PC-3 (cell line): ENCODE measurements around the gene ARHGAP8. TPM values are rescaled to one million over a fixed set of nuclear protein-coding genes. Genes with fewer than 3 reads are reported as not detected.

Experiments
- ATAC-seq: fragments of 200-7000 bp; cut with Tn5 transposase; 2 replicates; pipeline ENCODE4 v1.9.1; 2020; ENCODE audit warnings: mild to moderate bottlenecking, moderate library complexity
- BruUV-seq: library from RNA; stranded (reverse); fragments of 400-500 nt; replicated peaks from 2 replicates; lab custom pipeline; 2021; lab: Mats Ljungman, UMichigan
- CTCF ChIA-PET: fragments of 300-600 bp; sonication (Branson Sonifier 250); formaldehyde crosslinking; loops from one replicate; lab custom pipeline; 2022; ENCODE audit warnings: antibody characterized with exemption; lab: Charles Lee
- POLR2A ChIA-PET: fragments of 300-600 bp; sonication (Branson Sonifier 250); formaldehyde crosslinking; loops from one replicate; lab custom pipeline; 2022; ENCODE audit warnings: antibody characterized with exemption; ENCODE audit not compliant: unreplicated experiment; lab: Charles Lee
- DNase-seq: peaks from one replicate; pipeline ENCODE4 v3.0.0-alpha.2; 2015
- H2AFZ ChIP-seq: fragments of 300-600 bp; sonication (generic); 2 replicates; pipeline ENCODE4 v1.6.0; 2016; ENCODE audit warnings: antibody characterized with exemption, low read length
- H3F3A ChIP-seq: fragments of 300-600 bp; sonication (generic); one replicate; pipeline ENCODE4 v1.6.0; 2017; ENCODE audit warnings: antibody characterized with exemption, low read length, control low read depth, mild to moderate bottlenecking; ENCODE audit not compliant: unreplicated experiment
- H3K27ac ChIP-seq: fragments of 300-600 bp; sonication (generic); 2 replicates; pipeline ENCODE4 v1.5.1; 2016; ENCODE audit warnings: mild to moderate bottlenecking, low read length
- H3K27me3 ChIP-seq: fragments of 300-600 bp; sonication (generic); 2 replicates; pipeline ENCODE4 v1.6.1; 2016; ENCODE audit warnings: low read length, mixed read lengths
- H3K36me3 ChIP-seq: fragments of 300-600 bp; sonication (generic); 2 replicates; pipeline ENCODE4 v1.6.1; 2016; ENCODE audit warnings: low read depth, mixed run types, low read length, mixed read lengths
- H3K4me1 ChIP-seq: fragments of 300-600 bp; sonication (generic); 2 replicates; pipeline ENCODE4 v1.5.1; 2016; ENCODE audit warnings: low read length; ENCODE audit not compliant: insufficient read depth
- H3K4me2 ChIP-seq: fragments of 300-600 bp; sonication (generic); 2 replicates; pipeline ENCODE4 v1.6.0; 2016; ENCODE audit warnings: low read length
- H3K4me3 ChIP-seq: fragments of 300-600 bp; sonication (generic); 2 replicates; pipeline ENCODE4 v1.5.1; 2016; ENCODE audit warnings: mild to moderate bottlenecking, low read length, mixed read lengths
- H3K79me2 ChIP-seq: fragments of 300-600 bp; sonication (generic); 2 replicates; pipeline ENCODE4 v1.6.1; 2017; ENCODE audit warnings: low read length, mixed read lengths
- H3K9ac ChIP-seq: fragments of 300-600 bp; sonication (generic); 2 replicates; pipeline ENCODE4 v1.6.0; 2016; ENCODE audit warnings: mild to moderate bottlenecking, low read length
- H3K9me2 ChIP-seq: fragments of 300-600 bp; sonication (generic); replicated peaks from 2 replicates; pipeline ENCODE4 v1.6.1; 2016; ENCODE audit warnings: mixed run types, low read length, mixed read lengths
- H3K9me3 ChIP-seq: fragments of 300-600 bp; sonication (generic); 2 replicates; pipeline ENCODE4 v1.6.1; 2016; ENCODE audit warnings: low read length, mixed read lengths
- H4K20me1 ChIP-seq: fragments of 300-600 bp; sonication (generic); 2 replicates; pipeline ENCODE4 v1.6.1; 2016; ENCODE audit warnings: low read length, mixed read lengths
- CTCF ChIP-seq: fragments of 300-600 bp; sonication (generic); conservative IDR thresholded peaks from 2 replicates; pipeline ENCODE4 v1.5.1; 2017; ENCODE audit warnings: antibody characterized with exemption, low read depth, mild to moderate bottlenecking, low read length
- EZH2 ChIP-seq: fragments of 300-600 bp; sonication (generic); IDR thresholded peaks from one replicate; pipeline ENCODE4 v1.6.1; 2017; ENCODE audit warnings: antibody characterized with exemption, mild to moderate bottlenecking, low read length; ENCODE audit not compliant: unreplicated experiment
- EZH2phosphoT487 ChIP-seq: fragments of 300-600 bp; sonication (generic); IDR thresholded peaks from 2 replicates; pipeline ENCODE4 v1.6.1; 2018; ENCODE audit warnings: mild to moderate bottlenecking, antibody characterized with exemption, low read length, borderline replicate concordance
- intact Hi-C: fragments of 100-400 bp; cut with micrococcal nuclease; formaldehyde crosslinking; loops from 2 replicates; pipeline ENCODE4 v1.9.0; 2023
- total RNA-seq: library from RNA; depleted of rRNA; stranded (reverse); fragments of >200 nt; gene quantifications from 2 replicates; pipeline ENCODE4 v1.2.3, GENCODE V29; 2014

ARHGAP8 gene
- total RNA-seq, 1 experiment from 2014 or later, result 30.9 TPM

- ATAC-seq (no peak), DNase-seq (no peak)
- Histone ChIP-seq H3K27ac (no peak overlapping the region), H3K4me3 (no peak overlapping the region), H3K27me3 (no peaks in the 10 kb centered on the region), H3K79me2 (no peaks in the 10 kb centered on the region), H3K36me3 (no peaks in the 10 kb centered on the region), H3K9me3 (no peaks in the 10 kb centered on the region), H3K4me2 (no peak overlapping the region), H3K9ac (no peak overlapping the region), H4K20me1 (no peaks in the 10 kb centered on the region), H3K9me2 (no peaks in the 10 kb centered on the region), H3K4me1 (no peaks in the 10 kb centered on the region), H3F3A (no peaks in the 10 kb centered on the region), H2AFZ (no peak overlapping the region)
- ChIA-PET POLR2A (no interaction called here), CTCF (no interaction called here)
- intact Hi-C loops, result no loop called here
- no TSS peak for BruUV-seq
- TF ChIP-seq EZH2 (no peak), CTCF (no peak), EZH2phosphoT487 (no peak)
Observed at GRCh38 chr22:44862981-44863860, 110.8 kb downstream of the ARHGAP8 start.

DNA sequence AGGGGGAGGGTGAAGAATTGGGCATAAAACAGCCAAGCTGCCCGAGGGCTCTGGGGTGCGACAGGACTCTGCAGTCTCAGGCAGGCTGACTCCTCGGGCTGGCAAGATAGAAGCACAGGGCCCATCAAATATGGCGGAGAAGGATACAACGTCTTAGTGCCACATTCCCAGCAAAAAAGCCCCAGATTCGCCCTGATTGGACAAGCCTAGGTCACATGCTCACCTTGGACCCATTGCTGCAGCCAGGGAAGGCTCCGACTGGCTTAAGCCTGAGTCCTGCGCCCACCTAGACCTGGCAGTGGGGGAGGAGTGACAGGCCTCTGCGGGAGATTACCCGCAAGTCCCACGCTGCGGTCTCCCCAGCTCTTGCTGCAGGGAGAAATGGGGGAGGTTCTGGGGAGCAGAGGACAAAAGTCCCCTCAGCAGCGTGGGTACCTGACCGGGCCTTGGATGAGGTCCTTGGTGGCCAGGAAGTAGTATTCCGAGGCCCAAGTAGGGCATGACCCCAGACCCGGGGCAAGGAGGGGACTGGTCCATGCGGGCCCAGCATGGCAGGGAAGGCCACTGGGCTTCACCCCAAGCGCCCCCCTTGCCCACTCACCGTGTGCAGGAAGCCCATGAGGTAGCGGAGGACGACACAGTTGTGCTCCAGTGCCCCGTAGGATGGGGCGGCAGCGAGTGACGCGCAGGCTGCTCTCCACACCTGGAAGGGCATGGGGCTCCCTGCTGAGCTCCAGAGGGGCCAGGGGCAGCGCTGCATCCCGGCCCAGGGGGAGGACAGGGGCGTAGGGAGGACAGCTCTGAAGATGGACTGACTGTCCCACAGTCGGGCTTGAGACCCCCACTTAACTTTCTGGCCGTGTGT, 113.0 kb downstream of the ARHGAP8 start:
- Histone ChIP-seq H3K4me1 (peaks cover 6% of the 10 kb centered on the region; the same call in 1 of the 2 replicates), H3K36me3 (no peaks in the 10 kb centered on the region), H4K20me1 (no peaks in the 10 kb centered on the region), H3K27me3 (no peaks in the 10 kb centered on the region), H3K4me2 (no peak overlapping the region), H3K27ac (no peak overlapping the region), H2AFZ (no peak overlapping the region), H3K79me2 (no peaks in the 10 kb centered on the region), H3K9me3 (no peaks in the 10 kb centered on the region), H3F3A (no peaks in the 10 kb centered on the region), H3K4me3 (no peak overlapping the region), H3K9me2 (no peaks in the 10 kb centered on the region), H3K9ac (no peak overlapping the region)
- no peak for DNase-seq
- ATAC-seq, result no peak
- BruUV-seq, result no TSS peak
- CTCF ChIA-PET, result no interaction called here
- POLR2A ChIA-PET, result no interaction called here
- intact Hi-C loops, result no loop called here
- TF ChIP-seq EZH2phosphoT487 (no peak), CTCF (no peak), EZH2 (no peak)
